GM19452 (cell line): ENCODE data around the gene NIT2.

ENCODE experiments used
- ATAC-seq: cut with Tn5 transposase; IDR thresholded peaks from one replicate; pipeline ENCODE4 v1.9.1; 2021; ENCODE audit not compliant: unreplicated experiment

The NIT2 gene

DNA sequence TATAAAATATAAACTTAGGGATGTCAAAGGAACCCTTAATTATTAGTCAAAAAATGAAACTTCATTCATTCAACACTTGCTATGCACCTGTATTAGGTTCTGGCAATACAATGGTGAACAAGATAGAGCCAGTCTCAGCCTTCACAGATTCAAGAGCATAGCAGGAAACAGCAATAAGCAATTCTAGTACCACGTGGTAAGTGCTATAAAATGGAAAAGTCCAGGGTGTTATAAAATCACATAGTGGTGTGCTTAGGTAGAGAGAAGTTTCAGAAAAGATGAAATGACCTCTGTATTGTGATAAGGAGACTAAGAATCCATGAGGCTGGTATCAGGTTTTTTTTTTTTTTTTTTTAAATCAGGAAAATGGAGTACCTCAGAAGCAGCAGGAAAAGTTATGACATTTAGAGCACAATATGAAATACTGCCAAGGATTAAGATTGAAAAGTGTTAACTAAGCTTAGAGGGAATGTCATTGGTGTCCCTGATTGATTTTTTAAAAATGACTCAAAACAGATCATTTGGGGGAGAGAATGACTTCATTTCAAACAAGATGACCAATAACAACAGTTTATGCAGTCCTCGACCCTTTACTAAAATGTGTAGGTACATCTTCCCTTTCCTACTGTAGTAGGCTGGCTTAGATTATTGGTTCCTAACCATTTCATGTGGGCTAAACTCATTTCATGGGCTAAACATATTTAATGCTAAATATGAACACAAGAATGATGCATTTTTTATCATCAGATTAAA, 61.3 kb downstream of the NIT2 start:
- no peak for ATAC-seq

DNA sequence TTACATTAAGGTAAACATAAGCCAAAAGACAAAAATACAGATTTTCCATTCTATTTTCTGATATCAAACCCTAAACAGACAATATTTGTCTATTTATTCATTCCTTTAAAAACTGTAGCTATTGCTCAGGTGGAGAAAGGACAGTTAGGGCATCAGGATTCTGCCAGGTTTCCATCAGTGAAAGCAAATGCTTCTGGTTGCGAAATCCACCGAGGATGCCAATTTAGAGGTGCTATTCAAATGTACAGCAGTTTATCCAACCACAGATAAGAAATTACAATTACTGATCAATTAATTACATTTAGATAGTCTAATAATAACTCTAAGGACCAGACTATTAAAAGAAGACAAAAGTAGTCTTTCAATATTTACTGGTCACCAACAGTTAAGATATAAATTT, 62.4 kb downstream of the NIT2 start:
- no peak for ATAC-seq

DNA sequence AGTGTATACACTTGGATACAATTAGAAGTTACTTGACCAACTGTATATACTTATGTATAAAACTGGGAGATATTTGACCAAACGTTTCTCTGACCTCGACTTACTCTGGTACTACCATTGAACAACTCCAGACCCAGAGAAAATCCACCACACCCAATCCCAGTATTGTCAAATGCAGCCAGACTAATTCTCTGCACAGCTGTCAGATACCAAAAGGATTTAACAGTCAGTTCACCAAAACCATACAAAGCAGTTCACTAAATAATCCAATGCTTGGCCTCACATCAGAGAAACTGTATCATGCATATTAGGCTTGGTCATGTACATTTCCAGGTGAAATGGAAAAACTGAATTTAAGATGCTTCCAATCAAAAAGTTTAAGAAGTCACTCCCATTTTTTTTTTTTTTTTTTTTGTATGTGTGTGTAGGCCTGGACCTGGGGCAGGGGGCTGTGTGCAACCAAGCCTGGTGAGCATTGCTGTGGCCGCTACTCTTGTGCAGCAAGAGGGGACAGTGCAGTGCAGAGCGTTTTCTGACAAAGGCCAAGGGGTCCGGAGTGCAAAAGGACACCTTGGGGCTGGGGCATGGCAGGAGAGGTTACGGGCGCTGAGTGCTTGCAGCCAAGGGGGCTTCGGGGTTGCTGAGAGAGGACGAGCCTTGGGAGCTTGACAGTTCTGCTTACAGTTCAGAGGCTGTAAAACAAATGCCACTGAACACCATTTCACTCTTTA, 64.9 kb downstream of the NIT2 start:
- ATAC-seq = no peak

DNA sequence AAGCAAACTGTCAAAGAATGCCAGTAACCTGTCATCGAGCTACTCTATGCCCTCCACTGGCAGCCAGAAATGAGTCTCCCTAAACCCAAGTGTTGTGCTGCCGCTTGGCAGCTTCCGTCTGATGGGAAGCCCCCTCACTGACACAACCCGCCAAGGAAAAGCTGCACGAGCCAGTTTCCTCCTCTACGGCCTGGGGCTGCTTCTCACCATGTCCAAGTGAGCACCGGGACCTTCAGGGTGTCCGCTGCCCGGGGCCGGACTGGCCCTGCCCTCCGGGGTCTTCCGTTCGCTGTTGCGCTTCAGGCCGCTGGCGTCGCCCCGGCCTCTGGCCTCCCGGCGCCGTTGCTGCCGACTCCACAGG, 65.8 kb downstream of the NIT2 start:
- peak; percentile 16 for ATAC-seq

DNA sequence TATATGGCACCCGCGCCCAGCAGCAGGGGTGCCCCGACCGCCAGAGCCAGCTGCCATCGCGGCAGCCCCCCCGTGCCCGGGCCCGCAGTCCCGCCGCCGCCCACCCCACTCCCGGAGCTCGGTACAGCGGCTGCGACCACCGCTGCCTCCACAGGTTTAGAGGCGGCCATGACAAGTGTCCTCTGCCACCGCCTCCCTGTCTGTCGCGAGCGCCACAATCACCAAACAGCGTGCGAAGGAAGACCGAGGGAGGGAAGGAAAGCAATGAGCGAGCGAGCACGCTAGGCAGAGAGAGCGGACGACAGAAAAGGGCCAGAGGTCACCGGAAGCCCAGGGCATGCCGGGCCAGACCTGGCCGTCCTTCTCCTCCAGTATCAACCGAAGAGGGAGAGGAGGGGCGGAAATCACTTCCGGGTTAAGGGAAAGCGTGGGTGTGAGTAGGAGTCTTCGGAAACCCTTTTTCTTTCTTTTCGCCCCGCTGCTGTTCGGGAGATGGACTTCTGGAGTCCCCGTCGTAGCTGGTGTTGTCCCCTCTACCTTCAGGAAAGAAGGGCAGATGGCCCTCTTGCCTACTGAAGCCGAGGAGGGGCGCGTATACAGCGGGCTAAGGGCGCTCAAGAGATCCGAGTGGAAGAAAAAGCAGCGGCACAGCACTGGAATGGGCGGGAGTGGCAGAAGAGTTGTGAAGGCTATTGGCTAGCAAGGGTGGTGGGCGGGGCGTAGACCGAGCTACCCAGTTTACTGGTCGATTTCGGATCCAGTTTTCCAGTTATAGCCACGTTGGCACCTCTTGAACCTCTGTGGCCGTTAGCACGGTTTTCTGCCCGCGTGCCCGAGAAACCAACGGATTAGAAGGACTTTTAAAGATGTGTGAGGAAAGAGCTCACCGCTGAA, 66.5 kb downstream of the NIT2 start, which contains the start of the genes LNP1 and TOMM70:
TSS of gene LNP1 (plus strand) at position 760 of the 894 bp plus-strand sequence. CDS start 28,191 bp downstream, outside the sequence.
TSS of gene TOMM70 (minus strand) at position 310 of the 894 bp plus-strand sequence. CDS start at position 170, 140 bp downstream.
- ATAC-seq = peak; percentile 91

DNA sequence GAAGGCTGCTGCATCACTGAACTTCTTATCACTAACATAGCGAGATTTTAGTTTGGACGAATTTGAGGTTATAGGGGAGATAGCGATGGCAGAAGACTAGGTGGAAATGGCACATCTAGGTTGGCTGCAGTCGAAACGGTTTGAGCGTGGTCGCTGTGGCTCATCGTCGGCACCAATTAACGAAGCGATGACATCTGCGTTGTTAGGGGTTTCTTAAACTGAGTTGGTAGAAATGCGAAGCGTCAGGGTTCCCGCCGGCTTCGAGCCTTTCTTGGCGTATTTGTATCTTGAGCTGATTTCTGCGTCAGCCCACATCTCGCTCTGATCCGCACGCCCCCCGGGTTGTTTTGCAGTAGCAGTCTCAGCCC, 67.1 kb downstream of the NIT2 start:
- peak; percentile 23 for ATAC-seq

DNA sequence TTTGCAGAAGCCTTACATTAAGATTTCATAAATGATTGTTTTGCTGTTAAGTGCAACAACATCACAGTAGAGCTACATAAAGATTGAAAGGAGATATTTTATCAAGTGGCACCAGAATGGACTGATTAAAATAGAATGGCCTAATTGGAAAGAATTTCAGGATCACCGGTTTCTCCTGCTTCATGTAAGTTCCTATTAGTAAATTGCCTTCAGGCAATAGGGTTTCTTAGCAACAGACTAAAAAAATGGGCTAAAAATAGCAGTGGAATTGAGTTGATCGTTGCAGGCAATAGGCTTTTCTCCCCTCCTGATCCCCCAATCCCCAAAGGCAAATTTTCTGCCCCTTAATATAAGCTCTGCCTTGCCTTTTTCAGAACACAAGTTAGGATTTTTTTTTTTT, 67.7 kb downstream of the NIT2 start:
- ATAC-seq = no peak

DNA sequence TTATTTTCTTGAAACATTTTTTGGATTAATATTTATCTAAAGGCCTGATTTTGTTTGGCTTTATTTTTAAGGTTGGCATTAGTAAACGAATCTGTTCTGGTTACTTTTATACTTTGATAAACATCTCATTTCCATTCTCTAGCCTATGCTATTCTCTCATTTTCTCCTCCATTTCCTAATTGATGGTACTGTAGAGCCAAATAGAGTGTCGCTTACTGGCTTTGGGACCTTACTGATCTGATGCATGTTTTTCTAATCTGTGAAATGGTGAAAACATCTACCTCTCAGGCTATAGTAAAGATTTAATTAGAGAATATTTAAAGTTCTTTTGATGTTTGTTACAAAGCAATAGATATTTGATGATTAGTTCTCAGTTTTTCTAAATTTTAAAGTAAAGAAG, 68.3 kb downstream of the NIT2 start:
- no peak for ATAC-seq

DNA sequence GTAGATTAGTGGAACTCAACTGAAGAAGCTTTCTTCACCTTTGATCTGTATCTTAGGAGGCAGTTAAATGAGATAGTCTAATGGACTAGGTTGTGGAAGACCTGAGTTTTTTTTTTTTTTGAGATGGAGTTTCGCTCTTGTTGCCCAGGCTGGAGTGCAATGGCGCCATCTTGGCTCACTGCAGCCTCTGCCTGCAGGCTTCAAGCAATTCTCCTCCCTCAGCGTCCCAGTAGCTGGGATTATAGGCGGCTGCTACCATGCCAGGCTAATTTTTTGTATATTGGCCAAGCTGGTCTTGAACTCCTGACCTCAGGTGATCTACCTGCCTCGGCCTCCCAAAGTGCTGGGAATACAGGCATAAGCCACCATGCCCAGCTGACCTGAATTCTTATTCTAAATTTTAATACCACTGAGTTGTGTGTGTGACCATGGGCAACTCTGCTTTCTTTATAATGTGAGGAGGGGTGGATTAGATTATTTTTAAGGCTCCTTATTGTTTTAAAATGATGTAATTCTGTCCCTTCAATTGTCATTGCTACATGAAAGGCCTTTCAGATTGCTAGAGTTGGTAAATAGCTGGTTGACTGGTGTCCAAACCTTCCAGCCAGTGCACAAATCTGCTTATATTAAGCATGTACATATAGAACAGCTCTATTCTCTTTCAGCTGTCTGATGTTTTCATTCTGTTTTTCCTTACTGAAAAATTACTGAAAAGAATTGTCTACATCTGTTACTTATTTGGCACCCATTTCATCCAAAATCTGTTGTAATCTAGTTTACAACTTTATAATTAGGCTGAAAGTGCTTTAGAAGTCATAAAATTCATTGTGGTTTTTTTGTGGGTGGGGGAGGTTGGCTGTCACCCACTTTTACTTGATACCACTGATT, 69.0 kb downstream of the NIT2 start:
- ATAC-seq = no peak

DNA sequence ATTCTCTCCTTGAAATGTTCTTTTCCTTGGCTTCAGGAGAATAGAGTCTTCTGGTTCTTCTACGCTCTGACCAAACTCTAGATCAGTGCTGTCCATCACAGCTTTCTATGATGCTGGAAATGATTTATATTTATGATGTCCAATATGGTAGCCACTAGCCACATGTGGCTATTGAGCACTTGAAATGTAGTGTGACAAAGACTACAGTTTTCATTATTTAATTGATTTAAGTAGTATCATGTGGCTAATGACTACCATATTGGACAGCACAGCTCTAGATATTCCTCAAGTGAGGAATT, 69.6 kb downstream of the NIT2 start:
- ATAC-seq = no peak

DNA sequence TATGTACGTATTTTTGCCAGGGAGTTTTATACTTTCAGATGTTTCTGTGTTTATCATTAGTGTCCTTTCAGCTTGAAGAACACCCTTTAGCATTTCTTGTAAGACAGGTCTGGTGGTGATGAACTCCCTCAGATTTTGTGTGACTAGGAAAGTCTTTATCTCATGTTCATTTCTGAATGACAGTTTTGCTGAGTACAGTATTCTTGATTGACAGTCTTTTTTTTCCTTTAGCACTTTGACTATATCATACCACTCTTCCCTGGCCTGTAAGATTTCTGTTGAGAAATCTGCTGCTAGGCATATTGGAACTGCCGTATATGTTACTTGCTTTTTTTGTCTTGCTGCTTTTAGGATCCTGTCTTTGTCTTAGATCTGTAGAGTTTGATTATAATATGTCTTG, 72.6 kb downstream of the NIT2 start:
- no peak for ATAC-seq

DNA sequence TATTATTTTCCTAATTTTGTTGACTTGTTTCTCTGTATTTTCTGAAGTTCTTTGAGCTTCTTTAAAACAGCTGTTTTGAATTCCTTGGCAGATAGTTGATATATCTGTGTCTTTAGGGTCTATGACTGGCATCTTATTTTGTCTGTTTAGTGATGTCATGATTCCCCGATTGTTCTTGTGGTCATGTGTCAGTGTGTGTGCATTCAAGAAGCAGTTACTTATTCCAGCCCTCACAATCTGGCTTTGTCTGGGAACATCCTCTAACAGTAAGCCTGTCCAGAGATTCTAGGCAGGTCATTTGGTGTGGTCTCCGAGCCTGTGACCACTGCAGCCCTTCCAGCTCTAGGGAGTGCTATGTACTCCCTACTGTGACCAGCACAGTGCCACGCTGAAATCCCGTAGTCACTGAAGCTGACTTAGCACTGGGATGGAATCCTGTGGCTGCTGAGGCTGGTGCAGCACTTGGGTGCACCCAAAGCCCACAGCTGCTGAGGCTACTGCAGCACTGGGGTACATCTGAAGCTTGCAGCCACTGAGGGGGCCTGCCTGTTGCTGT, 73.5 kb downstream of the NIT2 start:
- ATAC-seq = no peak
